Stomach smooth muscle (tissue), 2 donors: ENCODE measurements around the gene ANKRD29.

Source experiments
- H3K27ac ChIP-seq: one replicate; pipeline ENCODE4 v1.7.0; 2013; ENCODE audit warnings: mild to moderate bottlenecking, low read length, inconsistent platforms
- H3K27me3 ChIP-seq, 2 donors: one replicate each; pipeline ENCODE4 v1.7.0; 2013; ENCODE audit warnings: low read length in 2 of 2; ENCODE audit not compliant: insufficient read depth in 2 of 2, control insufficient read depth in 1 of 2
- H3K36me3 ChIP-seq, 2 donors: one replicate each; pipeline ENCODE4 v1.7.0; 2013; ENCODE audit warnings: low read length in 2 of 2; ENCODE audit not compliant: control insufficient read depth in 2 of 2, insufficient read depth in 2 of 2
- H3K4me1 ChIP-seq: one replicate; pipeline ENCODE4 v1.7.0; 2013; ENCODE audit warnings: low read length; ENCODE audit not compliant: control insufficient read depth, insufficient read depth
- H3K4me3 ChIP-seq, 2 donors: one replicate each; pipeline ENCODE4 v1.7.0; 2013; ENCODE audit warnings: low read length in 2 of 2
- H3K9ac ChIP-seq, 2 donors: one replicate each; pipeline ENCODE4 v1.7.0; 2013; ENCODE audit warnings: low read length in 2 of 2, mild to moderate bottlenecking in 1 of 2
- H3K9me3 ChIP-seq, 2 donors: one replicate each; pipeline ENCODE4 v1.7.0; 2013; ENCODE audit warnings: low read length in 2 of 2; ENCODE audit not compliant: control insufficient read depth in 2 of 2
- donor health status: healthy.
- donor health status: Pancreatic carcinoma.

Gene ANKRD29

DNA sequence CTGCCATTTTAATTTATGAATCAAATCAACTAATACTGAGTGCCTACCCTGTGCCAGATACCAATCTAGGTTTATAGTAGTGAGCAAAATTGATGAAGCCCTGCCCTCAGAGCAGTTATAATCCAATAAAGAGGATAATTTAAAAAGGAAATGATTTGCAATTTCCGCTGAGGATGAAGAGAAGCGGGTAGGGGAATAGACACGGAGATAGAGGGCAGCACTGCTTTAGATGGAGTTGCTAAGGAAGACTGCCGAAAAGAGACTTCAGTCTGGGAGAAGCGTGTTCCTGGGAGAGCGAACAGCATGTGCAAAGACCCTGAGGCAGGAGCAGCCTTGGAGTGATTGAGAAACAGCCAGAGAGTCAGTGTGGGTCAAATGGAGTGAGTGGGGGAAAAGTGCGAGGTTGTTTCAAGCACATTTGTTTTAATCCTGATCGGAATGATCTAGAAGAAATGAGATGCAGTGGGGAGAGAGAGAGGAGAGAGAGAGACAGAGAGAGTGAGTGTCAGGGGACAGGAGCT lies 38.9 kb upstream of the ANKRD29 start:
- Histone ChIP-seq H3K27ac (no peak overlapping the region), H3K9me3 (no peaks in the 10 kb centered on the region), H3K4me3 (no peak overlapping the region), H3K4me1 (no peaks in the 10 kb centered on the region), H3K27me3 (no peaks in the 10 kb centered on the region), H3K36me3 (no peaks in the 10 kb centered on the region), H3K9ac (no peak overlapping the region)

GRCh38 chr18:23701017-23701416 lies 38.3 kb upstream of the ANKRD29 start:
- Histone ChIP-seq H3K9me3 (no peaks in the 10 kb centered on the region), H3K27me3 (no peaks in the 10 kb centered on the region), H3K9ac (no peak overlapping the region), H3K4me3 (no peak overlapping the region), H3K36me3 (no peaks in the 10 kb centered on the region), H3K4me1 (no peaks in the 10 kb centered on the region), H3K27ac (no peak overlapping the region)

- Histone ChIP-seq H3K4me3 (no peak overlapping the region), H3K9me3 (no peaks in the 10 kb centered on the region), H3K27me3 (peaks cover 0 to 4% of the 10 kb centered on the region in 2 donors), H3K4me1 (peaks cover 4% of the 10 kb centered on the region), H3K36me3 (no peaks in the 10 kb centered on the region), H3K27ac (no peak overlapping the region), H3K9ac (no peak overlapping the region)
These were observed 32.1 kb upstream of the ANKRD29 start for GRCh38 chr18:23694637-23695430.

DNA sequence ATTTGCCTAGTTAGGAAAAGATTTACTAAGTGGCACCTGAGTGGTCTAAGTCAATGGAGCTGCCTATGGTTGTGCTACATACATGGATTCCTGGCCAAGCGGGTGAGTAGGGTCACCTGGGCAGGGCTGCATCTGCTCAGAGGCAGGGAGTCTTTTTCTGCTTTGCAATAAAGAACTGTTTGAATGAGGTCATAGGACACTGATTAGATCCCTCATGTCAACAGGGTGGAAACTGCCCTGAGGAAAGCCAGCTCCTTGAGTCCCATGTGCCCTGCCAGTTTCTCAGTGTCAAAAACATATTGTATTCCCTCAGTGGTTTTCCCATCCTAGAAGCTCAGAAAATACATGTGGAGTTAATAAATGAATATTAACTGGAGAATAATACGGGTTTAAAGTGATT lies 31.1 kb upstream of the ANKRD29 start:
- Histone ChIP-seq H3K27ac (no peak overlapping the region), H3K9me3 (no peaks in the 10 kb centered on the region), H3K4me3 (no peak overlapping the region), H3K36me3 (no peaks in the 10 kb centered on the region), H3K9ac (no peak overlapping the region), H3K27me3 (peaks cover 0 to 14% of the 10 kb centered on the region in 2 donors), H3K4me1 (peaks cover 12% of the 10 kb centered on the region)

GRCh38 chr18:23690505-23691068 lies 27.9 kb upstream of the ANKRD29 start:
- H3K9ac ChIP-seq: no peak overlapping the region
- H3K4me1 ChIP-seq: peaks cover 15% of the 10 kb centered on the region
- peaks cover 5 to 22% of the 10 kb centered on the region in 2 donors for H3K27me3 ChIP-seq
- no peak overlapping the region for H3K27ac ChIP-seq
- no peaks in the 10 kb centered on the region for H3K36me3 ChIP-seq
- H3K9me3 ChIP-seq: no peaks in the 10 kb centered on the region
- peak overlapping the region in 1 of 2 donors; percentile 72 for H3K4me3 ChIP-seq

DNA sequence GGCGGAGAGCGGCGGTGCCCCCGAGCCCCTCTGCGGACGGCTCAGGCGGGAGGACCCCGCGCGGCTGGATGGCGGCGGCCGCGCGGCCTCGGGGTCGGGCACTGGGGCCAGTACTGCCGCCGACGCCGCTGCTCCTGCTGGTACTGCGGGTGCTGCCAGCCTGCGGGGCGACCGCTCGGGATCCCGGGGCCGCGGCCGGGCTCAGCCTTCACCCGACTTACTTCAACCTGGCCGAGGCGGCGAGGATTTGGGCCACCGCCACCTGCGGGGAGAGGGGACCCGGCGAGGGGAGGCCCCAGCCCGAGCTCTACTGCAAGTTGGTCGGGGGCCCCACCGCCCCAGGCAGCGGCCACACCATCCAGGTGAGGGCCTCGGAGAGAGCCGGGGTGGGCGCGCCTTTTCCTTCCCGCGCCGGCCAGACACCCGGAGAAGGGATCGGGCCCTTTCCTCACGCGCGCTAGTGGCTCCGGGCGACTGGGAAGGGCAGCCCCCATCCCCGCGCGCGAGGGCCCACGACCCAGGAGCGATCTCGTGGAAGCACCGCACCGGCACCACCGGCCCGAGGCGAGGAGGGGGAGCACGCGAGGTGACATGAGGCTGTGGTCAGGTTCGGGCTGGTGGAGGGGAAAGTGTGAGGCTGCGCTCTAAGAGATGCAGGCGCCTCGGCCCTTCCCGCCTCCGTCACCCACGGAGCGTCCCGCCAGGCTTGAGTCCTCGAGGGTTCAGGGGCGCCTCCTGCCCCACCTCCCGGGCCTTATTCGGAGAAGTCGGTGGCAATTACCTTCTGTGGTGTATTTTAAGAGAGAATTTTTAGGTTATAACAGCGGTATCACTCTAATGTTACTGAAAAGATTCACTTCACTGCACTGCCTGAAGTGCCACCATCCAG lies 27.1 kb upstream of the ANKRD29 start:
- Histone ChIP-seq H3K36me3 (no peaks in the 10 kb centered on the region), H3K4me1 (peaks cover 15% of the 10 kb centered on the region), H3K4me3 (peak overlapping the region; percentile 65 to 72), H3K9me3 (no peaks in the 10 kb centered on the region), H3K9ac (no peak overlapping the region), H3K27me3 (peaks cover 5 to 22% of the 10 kb centered on the region in 2 donors), H3K27ac (no peak overlapping the region)

GRCh38 chr18:23689031-23689615 lies 26.4 kb upstream of the ANKRD29 start, which contains the start of gene LAMA3:
LAMA3 (plus strand) TSS chr18:23689453; CDS start chr18:23689684, 231 bp downstream.
- Histone ChIP-seq H3K27ac (no peak within 1 kb of the TSS), H3K9ac (no peak within 1 kb of the TSS), H3K4me1 (peaks cover 15% of the 10 kb centered on the region), H3K9me3 (no peaks in the 10 kb centered on the region), H3K4me3 (peak within 1 kb of the TSS; percentile 65 to 72), H3K36me3 (no peaks in the 10 kb centered on the region), H3K27me3 (peaks cover 5 to 24% of the 10 kb centered on the region in 2 donors)

GRCh38 chr18:23688528-23688927 lies 25.8 kb upstream of the ANKRD29 start:
- Histone ChIP-seq H3K9me3 (no peaks in the 10 kb centered on the region), H3K9ac (no peak overlapping the region), H3K36me3 (no peaks in the 10 kb centered on the region), H3K4me1 (peaks cover 15% of the 10 kb centered on the region), H3K4me3 (peak overlapping the region in 1 of 2 donors; percentile 72), H3K27me3 (peaks cover 5 to 30% of the 10 kb centered on the region in 2 donors), H3K27ac (no peak overlapping the region)

- Histone ChIP-seq H3K27me3 (peaks cover 5 to 28% of the 10 kb centered on the region in 2 donors), H3K9me3 (no peaks in the 10 kb centered on the region)
These were observed 21.9 kb upstream of the ANKRD29 start for GRCh38 chr18:23684515-23685197.

DNA sequence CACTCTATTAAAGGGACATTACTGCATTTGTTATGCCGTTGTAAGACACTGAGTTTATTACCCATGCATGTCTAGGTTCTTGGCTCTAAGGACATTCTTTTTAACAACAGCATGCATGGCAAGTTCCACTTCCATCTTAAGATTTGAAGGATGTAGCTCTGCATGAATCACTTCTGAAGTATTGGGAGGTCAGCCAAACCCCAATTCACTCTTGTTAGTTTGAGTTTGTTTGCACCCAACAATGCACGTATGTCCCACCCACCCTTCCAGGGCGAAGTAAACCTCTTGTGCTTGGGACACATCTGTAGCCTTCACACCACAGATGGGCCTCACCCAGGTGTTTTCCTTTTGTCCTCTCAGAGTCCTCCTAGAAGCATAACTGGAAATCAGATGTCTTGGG lies 21.0 kb upstream of the ANKRD29 start:
- Histone ChIP-seq H3K4me1 (peaks cover under 1% of the 10 kb centered on the region), H3K27ac (no peak overlapping the region), H3K4me3 (no peak overlapping the region), H3K36me3 (no peaks in the 10 kb centered on the region), H3K27me3 (peaks cover 5 to 18% of the 10 kb centered on the region in 2 donors), H3K9me3 (no peaks in the 10 kb centered on the region), H3K9ac (no peak overlapping the region)

More at GRCh38 chr18:23684515-23685197, 21.9 kb upstream of the ANKRD29 start:
- Histone ChIP-seq H3K27ac (no peak overlapping the region), H3K36me3 (no peaks in the 10 kb centered on the region), H3K4me1 (peaks cover 9% of the 10 kb centered on the region), H3K9ac (no peak overlapping the region), H3K4me3 (no peak overlapping the region)
